ENCODE measurements around the gene TOP3A.
"Not testable (repeated sequence)": the region's sequence is repeated elsewhere in the genome, so short reads cannot be mapped to it uniquely, and the experiment has no call there.

Gene TOP3A, protein sequence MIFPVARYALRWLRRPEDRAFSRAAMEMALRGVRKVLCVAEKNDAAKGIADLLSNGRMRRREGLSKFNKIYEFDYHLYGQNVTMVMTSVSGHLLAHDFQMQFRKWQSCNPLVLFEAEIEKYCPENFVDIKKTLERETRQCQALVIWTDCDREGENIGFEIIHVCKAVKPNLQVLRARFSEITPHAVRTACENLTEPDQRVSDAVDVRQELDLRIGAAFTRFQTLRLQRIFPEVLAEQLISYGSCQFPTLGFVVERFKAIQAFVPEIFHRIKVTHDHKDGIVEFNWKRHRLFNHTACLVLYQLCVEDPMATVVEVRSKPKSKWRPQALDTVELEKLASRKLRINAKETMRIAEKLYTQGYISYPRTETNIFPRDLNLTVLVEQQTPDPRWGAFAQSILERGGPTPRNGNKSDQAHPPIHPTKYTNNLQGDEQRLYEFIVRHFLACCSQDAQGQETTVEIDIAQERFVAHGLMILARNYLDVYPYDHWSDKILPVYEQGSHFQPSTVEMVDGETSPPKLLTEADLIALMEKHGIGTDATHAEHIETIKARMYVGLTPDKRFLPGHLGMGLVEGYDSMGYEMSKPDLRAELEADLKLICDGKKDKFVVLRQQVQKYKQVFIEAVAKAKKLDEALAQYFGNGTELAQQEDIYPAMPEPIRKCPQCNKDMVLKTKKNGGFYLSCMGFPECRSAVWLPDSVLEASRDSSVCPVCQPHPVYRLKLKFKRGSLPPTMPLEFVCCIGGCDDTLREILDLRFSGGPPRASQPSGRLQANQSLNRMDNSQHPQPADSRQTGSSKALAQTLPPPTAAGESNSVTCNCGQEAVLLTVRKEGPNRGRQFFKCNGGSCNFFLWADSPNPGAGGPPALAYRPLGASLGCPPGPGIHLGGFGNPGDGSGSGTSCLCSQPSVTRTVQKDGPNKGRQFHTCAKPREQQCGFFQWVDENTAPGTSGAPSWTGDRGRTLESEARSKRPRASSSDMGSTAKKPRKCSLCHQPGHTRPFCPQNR

DNA sequence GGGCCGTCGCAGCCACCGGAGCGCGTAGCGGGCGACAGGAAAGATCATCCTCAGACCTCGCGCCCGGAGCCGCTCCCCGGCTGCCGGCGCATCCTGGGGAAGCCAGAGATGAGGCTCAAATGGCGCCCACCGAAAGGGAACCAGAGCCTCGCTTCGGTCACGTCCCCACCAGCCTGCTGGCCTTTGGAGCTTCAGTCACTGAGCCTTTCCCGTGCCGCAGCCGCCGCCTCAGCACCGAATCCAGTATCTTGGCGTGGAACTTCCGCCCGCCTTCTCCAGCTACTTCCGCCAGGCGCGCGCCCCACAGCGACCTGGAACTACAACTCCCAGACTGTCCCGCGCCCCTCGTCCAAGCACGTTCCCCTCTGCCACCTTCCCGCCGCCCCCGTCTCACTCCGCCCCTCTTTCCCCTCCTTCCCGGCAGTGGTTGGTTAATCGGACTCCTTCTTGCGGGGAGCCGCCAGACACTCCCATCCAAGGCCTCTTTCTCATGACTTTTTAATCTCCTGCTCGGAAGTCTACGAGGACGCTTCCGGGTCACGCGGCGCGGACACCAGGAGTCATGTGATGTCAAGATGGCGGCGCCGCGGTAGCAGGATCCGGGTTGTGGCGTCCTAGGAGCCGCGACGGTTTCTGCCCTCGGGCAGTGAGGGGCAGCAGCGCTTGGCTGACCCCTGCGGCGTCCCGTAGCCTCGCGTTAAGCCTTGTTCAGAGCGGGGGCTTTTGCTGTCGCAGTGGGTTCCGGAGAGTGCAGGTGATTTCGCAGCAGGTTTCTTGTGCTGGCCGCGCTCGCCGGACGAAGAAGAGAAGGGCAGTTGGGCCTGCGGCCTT is at the start of gene TOP3A, which contains the start of gene SMCR8:
TSS of gene TOP3A (minus strand) at position 264 of the 831 bp plus-strand sequence. CDS start at position 48, 216 bp downstream.
TSS of gene SMCR8 (plus strand) at position 563 of the 831 bp plus-strand sequence. CDS start 497 bp downstream, outside the sequence.
- peak; percentile 96 to 97 (median 96) for DNase-seq (ENCODE audit: low read depth in 3 of 3)

- no peak for DNase-seq (ENCODE audit: low read depth in 3 of 3)
These were observed 49.4 kb upstream of the TOP3A start for GRCh38 chr17:18364166-18364565.

DNA sequence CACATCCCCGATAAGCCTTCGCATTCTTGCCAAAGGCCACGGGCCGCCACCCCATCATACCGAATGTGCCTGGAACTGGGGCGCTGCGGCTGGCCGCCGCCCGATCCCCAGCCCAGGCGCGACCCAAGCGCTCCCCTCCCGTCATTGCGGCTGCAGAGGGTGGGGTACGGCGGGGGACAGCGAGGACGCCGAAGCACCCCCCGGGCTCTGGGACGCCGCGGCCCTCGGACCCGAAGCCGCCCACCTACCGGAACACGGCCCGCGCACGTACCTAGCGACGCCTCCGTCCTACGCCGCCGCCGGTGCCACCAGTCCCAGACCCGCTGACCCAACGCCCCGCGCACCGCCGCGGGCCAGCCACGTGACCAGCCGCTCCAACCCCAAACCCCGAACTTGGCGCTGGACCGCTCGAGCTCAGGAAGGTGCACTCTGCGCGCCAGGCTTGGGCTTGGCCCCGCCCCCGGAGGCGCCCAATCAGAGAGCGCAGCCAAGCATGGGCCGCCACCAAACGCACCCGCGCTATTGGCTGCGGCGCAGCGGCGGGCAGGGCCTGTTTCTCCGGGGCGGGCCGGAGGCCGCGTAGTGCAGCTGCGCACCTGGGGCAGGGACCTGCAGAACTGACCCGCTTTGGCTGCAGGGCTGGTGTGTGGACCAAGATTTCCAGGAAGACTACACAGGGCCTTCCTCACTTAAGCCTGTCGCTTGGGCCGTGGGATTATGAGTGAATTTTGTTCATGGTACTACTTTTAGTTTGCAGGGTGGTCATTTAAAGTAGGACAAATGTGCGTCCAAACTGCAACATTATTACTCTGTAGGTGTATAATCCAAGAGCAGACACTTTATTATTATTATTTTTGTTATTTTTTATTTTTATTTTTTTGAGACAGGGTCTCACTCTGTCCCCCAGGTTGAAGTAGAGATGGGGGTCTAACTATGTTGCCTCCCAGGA is 48.6 kb upstream of the TOP3A start, which contains the start of gene SHMT1:
TSS of gene SHMT1 (minus strand) at position 450 of the 949 bp plus-strand sequence. CDS start 7,569 bp downstream, outside the sequence.
- DNase-seq (ENCODE audit: low read depth in 3 of 3), result peak; percentile 78 to 80 (median 79)

GRCh38 chr17:18362698-18363100 is 47.9 kb upstream of the TOP3A start:
- DNase-seq (ENCODE audit: low read depth in 3 of 3), result no peak

GRCh38 chr17:18361837-18362697 is 47.3 kb upstream of the TOP3A start:
- DNase-seq (ENCODE audit: low read depth in 3 of 3), result no peak

- no peak for DNase-seq (ENCODE audit: low read depth in 3 of 3)
These were observed 45.7 kb upstream of the TOP3A start for GRCh38 chr17:18360518-18360917.

- DNase-seq (ENCODE audit: low read depth in 3 of 3), result no peak
These were observed 41.8 kb upstream of the TOP3A start for GRCh38 chr17:18356624-18357023.

DNA sequence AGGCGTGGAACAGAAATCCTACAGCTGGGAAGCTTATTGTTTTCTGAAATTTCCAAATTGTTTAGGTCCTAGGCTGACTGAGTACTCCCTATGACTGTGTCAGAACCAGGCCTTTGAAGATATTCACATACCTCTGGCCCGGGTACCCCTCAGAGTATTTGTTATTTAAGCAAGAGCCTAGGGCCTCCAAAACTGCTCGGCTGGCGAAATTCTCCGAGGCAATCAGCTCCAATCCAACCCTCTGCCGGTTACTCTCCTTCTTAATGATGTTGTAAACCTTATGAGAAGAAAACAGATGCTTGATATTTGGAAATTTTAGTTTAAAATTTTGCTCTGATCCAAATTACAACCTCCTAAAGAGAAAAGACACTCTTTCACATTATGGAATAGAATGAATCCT is 38.7 kb upstream of the TOP3A start:
- DNase-seq (ENCODE audit: low read depth in 3 of 3), result no peak

DNA sequence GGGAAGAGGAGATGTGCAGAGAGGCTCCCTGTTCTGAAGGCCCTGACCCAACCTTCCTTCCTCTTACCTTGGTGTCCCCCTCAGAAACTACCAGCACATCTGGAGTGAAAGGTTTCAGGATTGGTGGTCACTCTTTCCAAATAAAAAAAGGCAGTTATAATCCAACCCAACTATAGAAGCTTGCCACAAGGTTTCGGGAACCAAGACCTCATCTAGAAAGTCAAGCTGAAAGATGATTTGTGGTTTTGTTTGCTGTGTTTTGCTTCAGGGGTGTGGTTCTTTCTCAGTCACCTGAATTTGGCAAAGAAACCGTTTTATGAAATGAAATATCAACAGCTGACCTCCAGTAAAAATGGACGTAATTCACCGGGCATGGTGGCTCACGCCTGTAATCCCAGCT is 29.2 kb upstream of the TOP3A start:
- DNase-seq (ENCODE audit: low read depth in 3 of 3), result no peak

GRCh38 chr17:18339933-18340332 is 25.1 kb upstream of the TOP3A start:
- no peak for DNase-seq (ENCODE audit: low read depth in 3 of 3)

DNA sequence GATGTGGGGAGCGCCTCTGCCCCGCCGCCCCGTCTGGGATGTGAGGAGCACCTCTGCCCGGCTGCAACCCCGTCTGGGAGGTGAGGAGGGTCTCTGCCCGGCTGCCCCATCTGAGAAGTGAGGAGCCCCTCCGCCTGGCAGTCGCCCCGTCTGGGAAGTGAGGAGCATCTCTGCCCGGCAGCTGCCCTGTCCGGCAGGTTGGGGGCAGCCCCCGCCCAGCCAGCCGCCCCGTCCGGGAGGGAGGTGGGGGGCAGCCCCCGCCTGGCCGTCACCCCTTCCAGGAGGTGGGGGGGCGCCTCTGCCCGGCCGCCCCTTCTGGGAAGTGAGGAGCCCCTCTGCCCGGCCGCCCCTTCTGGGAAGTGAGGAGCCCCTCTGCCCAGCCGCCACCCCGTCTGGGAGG is 23.4 kb upstream of the TOP3A start:
- not testable (repeated sequence) for DNase-seq (ENCODE audit: low read depth in 3 of 3)

- no peak for DNase-seq (ENCODE audit: low read depth in 3 of 3)
These were observed 18.2 kb upstream of the TOP3A start for GRCh38 chr17:18332909-18333489.

GRCh38 chr17:18331879-18332278 is 17.1 kb upstream of the TOP3A start:
- no peak for DNase-seq (ENCODE audit: low read depth in 3 of 3)

DNA sequence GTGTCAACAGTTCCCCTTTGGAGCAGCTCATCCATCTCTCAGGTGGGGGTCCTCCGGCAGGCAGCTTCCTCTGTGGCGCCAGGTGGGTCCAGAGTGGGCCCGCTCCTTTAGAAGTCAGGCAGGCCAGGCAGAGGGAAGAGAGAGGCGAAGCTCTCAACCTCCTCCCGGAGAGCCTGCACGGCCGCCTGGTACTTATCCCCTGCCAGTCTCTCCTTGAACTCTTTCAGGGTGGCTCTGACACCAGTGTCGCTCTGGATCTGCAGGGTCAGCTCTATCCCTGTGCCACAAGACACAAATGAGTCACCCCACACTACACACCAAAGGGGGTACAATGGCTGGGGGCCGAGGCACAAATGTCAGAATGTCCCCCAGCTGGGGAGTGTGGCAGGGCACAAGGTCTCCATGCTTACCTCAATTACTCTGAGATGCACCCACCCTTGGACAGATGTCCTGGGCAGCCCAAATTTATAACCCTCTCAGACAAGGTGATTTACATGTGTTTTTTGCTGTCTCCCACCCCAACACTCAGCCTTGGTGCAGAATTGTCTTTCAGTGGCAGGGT is 13.9 kb upstream of the TOP3A start:
- no peak for DNase-seq (ENCODE audit: low read depth in 3 of 3)

DNA sequence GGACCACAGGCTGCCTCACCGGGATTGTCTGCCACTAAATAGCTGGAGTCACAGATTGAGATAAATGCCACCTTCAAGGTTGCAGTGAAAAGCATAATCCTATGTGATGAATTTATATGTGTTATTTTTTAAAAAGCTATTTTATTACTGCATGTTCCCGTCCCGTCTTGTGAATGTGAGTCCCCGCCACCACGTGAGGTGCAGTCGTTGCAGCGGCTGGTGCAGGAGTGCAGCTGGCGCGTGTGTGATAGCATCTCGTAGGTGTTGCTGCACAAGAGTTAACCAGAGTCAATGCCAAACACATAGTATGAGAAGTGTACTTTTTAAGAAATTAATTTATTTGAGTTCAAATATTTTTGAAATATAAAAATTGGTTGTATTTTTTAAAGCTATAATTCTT is 12.8 kb upstream of the TOP3A start:
- DNase-seq (ENCODE audit: low read depth in 3 of 3), result no peak

- no peak for DNase-seq (ENCODE audit: low read depth in 3 of 3)
These were observed 12.3 kb upstream of the TOP3A start for GRCh38 chr17:18327093-18327492.

- no peak for DNase-seq (ENCODE audit: low read depth in 3 of 3)
These were observed 11.8 kb upstream of the TOP3A start for GRCh38 chr17:18326572-18326971.

DNA sequence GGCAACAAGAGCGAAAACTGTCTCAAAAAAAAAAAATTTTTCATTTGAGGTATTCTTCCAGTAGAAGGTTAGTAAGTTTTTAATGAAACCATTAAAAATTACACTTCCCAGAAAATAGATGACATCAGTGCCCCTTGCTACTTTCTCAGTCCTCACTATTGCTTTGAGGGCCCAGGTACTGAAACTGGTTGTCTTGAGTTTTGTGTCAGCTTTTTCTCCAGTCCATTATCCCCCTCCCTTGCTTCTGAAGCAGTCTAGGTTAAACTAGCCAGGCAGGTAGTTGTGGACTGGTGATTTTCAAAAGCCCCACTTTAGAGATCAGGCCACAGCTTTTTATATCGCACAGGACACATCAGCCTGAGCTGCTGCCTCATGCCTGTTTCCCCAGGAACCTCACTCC is 11.2 kb upstream of the TOP3A start:
- DNase-seq (ENCODE audit: low read depth in 3 of 3), result no peak
